HG02973 (cell line): ENCODE measurements around the gene COL27A1.
"Not testable (repeated sequence)": the region's sequence is repeated elsewhere in the genome, so short reads cannot be mapped to it uniquely, and the experiment has no call there.

Experiments
- ATAC-seq: cut with Tn5 transposase; IDR thresholded peaks from one replicate; pipeline ENCODE4 v1.9.1; 2021; ENCODE audit warnings: moderate library complexity; ENCODE audit not compliant: unreplicated experiment

Gene COL27A1

DNA sequence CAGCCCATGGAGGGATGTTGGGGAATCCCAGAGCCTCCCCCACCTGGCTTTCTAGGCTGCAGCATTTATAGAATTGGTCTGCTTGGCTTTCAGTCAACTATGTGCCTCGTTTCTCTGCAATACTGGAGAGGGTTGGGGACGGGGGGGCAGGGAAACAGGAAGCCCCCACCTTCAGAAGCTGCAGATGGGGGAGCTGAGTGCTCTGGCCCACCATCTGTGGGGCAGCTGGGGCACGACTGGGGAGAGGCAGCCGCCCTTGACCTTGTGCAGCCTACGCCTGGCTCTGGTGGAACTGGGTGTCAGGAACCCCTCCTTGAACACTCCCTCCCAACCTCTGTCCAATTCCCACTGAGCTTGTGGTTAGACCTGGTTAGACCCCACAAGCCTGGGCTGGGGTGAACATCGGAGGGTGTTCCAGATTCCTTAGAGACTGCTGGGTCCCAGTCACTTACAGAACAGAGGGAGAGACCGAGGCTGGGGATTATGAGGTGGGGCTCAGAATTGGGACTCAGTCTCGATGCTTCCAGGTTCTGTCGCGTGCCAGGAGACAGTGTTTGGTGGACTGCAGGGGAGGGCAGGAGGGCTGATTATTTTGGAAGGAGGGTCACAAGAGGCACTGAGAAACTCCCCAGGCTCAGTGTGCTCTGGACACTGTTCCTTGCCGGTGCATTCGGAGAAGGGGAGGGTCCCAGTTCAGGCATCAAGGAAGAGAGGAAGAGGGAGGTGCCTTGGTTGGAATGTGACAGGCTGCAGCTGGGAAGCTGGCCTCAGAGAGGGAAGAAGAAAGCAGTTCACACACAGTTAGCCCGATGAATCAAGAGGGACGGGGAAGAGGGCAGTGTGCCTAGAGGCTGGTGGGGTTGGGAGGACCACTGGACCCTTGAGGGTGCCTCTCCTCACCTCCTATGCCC is 25.6 kb downstream of the COL27A1 start:
- no peak for ATAC-seq

DNA sequence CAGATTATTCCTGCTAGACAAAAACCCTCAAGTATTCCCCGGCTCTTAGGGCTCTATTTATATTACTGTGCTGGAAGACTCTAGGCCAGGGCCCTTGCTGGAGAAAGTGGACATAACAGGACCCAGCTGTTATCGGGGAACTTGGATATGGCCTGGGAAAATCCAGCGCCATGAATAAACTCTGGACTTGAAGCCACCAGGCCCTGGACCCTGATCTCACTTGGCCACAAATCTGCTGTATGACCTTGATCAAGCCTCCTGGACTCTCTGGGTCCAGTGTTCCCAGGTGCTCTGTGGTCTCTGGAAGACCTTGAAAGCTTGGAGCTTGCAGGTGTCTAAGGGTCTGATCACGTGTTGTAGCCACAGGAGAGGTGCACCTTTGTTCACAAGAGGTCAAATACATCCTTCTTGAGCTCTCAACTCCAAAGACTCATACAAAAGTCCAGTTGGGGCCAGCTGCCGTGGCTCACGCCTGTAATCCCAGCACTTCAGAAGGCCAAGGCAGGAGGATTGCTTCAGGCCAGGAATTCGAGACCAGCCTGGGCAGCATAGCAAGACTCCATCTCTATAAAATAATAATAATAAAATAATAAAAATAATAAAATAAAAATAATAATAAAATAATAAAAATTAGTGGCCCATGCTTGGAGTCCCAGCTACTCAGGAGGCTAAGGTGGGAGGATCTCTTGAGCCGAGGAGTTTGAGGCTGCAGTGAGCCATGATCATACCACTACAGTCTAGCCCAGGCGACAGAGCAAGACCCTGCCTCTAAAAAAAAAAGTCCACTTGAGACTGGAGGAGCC is 26.5 kb downstream of the COL27A1 start:
- ATAC-seq: no peak

GRCh38 chr9:114183006-114183405 is 27.7 kb downstream of the COL27A1 start:
- ATAC-seq: no peak

DNA sequence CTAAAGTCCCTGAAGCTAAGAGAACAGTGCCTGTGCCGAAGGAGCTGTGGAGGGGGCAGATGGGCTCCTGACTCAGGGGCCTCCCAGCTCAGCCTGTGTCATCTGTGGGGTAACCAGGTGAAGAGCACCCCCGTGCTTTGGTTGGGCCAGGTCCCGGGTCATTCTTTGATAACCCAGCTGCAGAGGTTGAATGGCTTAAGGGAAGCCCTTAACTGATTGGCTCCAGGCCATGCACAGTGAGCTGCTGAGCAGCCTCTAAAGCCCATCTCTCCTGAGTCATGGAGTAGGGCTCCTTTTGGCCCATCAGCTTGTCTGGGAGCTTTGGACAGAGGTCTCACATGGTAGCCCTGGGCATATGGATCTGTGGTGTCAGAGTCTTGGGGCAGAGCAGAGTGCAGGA is 28.7 kb downstream of the COL27A1 start:
- ATAC-seq: no peak

DNA sequence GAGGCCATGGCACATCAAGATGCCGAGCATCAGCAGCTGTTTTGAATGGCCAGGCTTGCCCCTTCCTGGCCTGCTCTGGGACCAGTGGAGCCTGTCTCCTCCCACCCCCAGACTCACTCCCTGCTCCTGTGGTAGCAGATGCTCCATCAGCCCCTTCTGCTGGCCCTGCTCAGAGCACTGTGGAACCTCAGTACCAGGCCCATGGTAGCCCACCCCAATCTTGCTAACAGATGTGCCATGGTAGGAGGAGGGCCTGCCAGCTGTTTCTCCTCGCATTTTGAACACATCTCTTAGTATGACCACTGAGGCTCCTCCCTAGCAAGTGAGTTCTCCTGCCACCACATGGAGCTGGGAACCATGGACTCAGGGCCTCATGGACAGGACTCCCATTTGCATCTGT is 29.5 kb downstream of the COL27A1 start:
- no peak for ATAC-seq

GRCh38 chr9:114185570-114186490 is 30.5 kb downstream of the COL27A1 start:
- ATAC-seq: no peak

- no peak for ATAC-seq
Observed at GRCh38 chr9:114186605-114187289, 31.4 kb downstream of the COL27A1 start.

DNA sequence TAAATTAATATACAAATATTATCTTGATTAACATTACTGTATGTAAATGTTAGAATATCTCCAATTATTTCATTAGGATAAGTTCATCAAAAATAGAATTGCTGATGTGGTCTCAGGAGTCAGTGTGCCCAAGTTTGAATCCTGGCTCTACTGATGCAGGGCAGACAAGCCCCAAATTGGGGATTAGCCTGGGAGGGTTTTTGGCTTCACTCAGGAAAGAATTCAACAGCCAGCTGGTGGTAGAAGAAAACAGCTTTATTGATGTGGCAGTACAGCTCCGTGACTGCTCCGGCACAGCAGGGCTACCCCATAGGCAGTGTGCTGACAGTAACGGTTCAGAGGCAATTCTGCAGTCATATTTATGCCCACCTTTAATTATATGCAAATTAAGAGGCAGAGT is 32.5 kb downstream of the COL27A1 start:
- ATAC-seq: no peak

- no peak for ATAC-seq
Observed at GRCh38 chr9:114189823-114190562, 34.7 kb downstream of the COL27A1 start.

DNA sequence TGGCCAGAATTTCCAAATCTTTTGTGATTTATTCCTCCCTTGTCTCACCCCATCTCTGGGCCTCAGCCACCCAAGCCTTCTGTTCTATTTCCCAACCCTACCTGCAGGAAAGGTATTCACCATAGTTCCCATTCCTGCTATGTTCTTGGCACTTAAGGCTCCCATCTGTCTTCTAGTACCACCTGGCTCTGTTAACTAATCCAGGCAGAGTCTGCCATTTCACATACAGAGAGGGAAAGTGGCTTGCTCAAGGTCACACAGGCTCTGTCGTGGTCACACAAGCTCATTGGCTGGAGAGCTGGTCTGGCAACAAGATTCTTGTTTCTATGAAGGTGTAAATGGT is 35.2 kb downstream of the COL27A1 start:
- ATAC-seq: no peak

- not testable (repeated sequence) for ATAC-seq
Observed at GRCh38 chr9:114191402-114191801, 36.1 kb downstream of the COL27A1 start.

GRCh38 chr9:114192539-114192938 is 37.2 kb downstream of the COL27A1 start:
- ATAC-seq: no peak

GRCh38 chr9:114193090-114193489 is 37.8 kb downstream of the COL27A1 start:
- ATAC-seq: no peak

DNA sequence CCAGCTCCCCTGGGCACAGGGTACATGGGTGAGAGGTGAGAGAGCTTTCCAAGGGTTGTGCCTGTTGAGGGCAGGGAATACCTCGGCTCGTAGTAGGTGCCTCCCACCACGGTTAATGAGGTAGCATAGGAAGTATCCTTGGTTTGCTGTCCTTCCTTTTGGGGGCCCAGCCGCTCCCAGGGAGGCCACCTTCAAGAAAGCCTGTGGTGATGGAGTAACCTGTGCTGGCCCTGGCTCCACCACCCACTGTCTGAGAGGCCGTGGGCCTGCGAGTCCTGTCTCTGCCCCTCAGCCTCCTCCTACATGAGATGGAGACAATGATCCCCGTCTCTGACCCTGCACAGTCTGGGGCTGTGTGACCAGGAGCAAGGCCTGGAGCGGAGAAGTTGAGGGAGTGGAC is 40.8 kb downstream of the COL27A1 start:
- no peak for ATAC-seq

- ATAC-seq: no peak
Observed at GRCh38 chr9:114196979-114197622, 41.8 kb downstream of the COL27A1 start.

GRCh38 chr9:114198249-114199040 is 43.1 kb downstream of the COL27A1 start:
- no peak for ATAC-seq

DNA sequence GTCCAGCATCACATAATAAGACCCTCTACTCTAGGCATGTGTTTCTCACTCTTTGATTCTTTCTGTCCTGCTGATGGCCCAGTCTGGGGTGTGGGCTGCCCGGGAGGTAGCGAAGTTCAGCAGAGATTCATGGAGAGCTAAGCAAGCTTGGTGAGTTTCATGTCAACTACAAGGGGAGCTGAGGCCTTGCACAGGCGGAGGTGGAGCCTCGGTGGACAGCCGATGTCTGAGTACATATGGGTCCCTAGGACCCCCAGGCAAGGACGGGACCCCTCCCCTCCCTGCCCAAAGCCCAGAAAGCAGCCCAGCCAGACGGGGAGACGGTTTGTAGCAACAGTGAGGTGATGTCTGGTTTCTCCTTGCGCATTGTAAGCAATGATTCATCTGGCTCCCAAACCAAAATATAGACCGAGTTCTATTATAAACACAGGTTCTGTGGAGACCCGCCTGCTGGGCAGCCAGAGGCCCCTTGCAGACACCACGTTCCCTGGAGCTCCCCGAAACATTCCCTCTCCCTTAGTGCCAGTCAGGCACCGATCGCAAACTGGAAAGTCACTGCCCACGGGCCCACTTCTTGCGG is 45.5 kb downstream of the COL27A1 start:
- ATAC-seq: no peak

- ATAC-seq: no peak
Observed at GRCh38 chr9:114202396-114202795, 47.1 kb downstream of the COL27A1 start.
